KMS-11 (cell line): ENCODE data around the gene SLC6A1.

Experiments
- H2AFZ ChIP-seq: fragments of 200-600 bp; sonication (generic); 2 replicates; pipeline ENCODE4 v1.6.1; 2016; ENCODE audit warnings: antibody characterized with exemption, mixed run types, low read depth
- H3K27ac ChIP-seq: fragments of 200-600 bp; sonication (generic); 2 replicates; pipeline ENCODE4 v1.6.1; 2016; ENCODE audit warnings: mild to moderate bottlenecking, mixed run types
- H3K27me3 ChIP-seq: fragments of 200-600 bp; sonication (generic); 2 replicates; pipeline ENCODE4 v1.6.1; 2017; ENCODE audit warnings: mild to moderate bottlenecking, low read depth, mixed run types, moderate library complexity; ENCODE audit not compliant: insufficient read depth
- H3K36me3 ChIP-seq: fragments of 200-600 bp; sonication (generic); 2 replicates; pipeline ENCODE4 v1.6.1; 2017; ENCODE audit warnings: mild to moderate bottlenecking, mixed run types; ENCODE audit not compliant: insufficient read depth
- H3K4me1 ChIP-seq: fragments of 200-600 bp; sonication (generic); 2 replicates; pipeline ENCODE4 v1.6.1; 2016; ENCODE audit warnings: mild to moderate bottlenecking, low read depth, mixed run types; ENCODE audit not compliant: poor library complexity, severe bottlenecking
- H3K4me2 ChIP-seq: fragments of 200-600 bp; sonication (generic); 2 replicates; pipeline ENCODE4 v1.7.0; 2016; ENCODE audit warnings: mild to moderate bottlenecking, mixed run types
- H3K4me3 ChIP-seq: fragments of 200-600 bp; sonication (generic); IDR thresholded peaks from 2 replicates; pipeline ENCODE4 v1.6.1; 2017; ENCODE audit warnings: low read depth, low read length, mixed read lengths; ENCODE audit not compliant: insufficient read depth
- H3K79me2 ChIP-seq: fragments of 200-600 bp; sonication (generic); 2 replicates; pipeline ENCODE4 v1.6.1; 2016; ENCODE audit warnings: low read depth, mixed run types; ENCODE audit not compliant: insufficient read depth
- H3K9ac ChIP-seq: fragments of 200-600 bp; sonication (generic); 2 replicates; pipeline ENCODE4 v1.6.1; 2016; ENCODE audit warnings: mild to moderate bottlenecking, mixed run types
- H4K20me1 ChIP-seq: fragments of 200-600 bp; sonication (generic); 2 replicates; pipeline ENCODE4 v1.6.1; 2016; ENCODE audit warnings: mild to moderate bottlenecking, mixed run types; ENCODE audit not compliant: insufficient read depth
- TF ChIP-seq, protein P1 (sequence below): fragments of 200-600 bp; sonication (generic); conservative IDR thresholded peaks from 2 replicates; pipeline ENCODE4 v1.6.1; 2017; ENCODE audit warnings: low read depth, mild to moderate bottlenecking, antibody characterized with exemption, low read length, moderate library complexity, mixed read lengths

The SLC6A1 gene

DNA sequence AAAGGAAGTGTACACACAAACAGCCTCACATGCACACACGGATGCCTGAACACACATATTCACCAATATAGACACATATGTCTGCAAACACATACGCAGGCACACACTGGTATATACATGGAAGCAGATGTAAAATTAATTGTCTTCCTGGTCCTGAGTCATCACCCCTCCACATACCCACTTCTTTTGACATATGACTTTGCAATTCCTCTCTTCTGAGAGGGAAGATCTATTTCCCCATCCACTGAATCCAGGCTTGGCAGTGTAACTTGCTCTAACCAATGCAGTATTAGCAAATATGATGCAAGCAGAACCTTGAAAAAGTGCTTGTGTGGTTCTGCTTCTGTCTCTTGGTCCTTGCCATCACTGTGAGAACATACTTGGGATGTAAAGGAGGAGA, 84.9 kb downstream of the SLC6A1 start:
- Histone ChIP-seq H3K36me3 (no peaks in the 10 kb centered on the region), H3K79me2 (no peaks in the 10 kb centered on the region), H3K27me3 (no peaks in the 10 kb centered on the region), H4K20me1 (no peaks in the 10 kb centered on the region), H3K4me2 (no peak overlapping the region), H2AFZ (no peak overlapping the region), H3K4me3 (no peak overlapping the region), H3K9ac (no peak overlapping the region), H3K27ac (no peak overlapping the region), H3K4me1 (no peaks in the 10 kb centered on the region)
- TF ChIP-seq, protein P1, sequence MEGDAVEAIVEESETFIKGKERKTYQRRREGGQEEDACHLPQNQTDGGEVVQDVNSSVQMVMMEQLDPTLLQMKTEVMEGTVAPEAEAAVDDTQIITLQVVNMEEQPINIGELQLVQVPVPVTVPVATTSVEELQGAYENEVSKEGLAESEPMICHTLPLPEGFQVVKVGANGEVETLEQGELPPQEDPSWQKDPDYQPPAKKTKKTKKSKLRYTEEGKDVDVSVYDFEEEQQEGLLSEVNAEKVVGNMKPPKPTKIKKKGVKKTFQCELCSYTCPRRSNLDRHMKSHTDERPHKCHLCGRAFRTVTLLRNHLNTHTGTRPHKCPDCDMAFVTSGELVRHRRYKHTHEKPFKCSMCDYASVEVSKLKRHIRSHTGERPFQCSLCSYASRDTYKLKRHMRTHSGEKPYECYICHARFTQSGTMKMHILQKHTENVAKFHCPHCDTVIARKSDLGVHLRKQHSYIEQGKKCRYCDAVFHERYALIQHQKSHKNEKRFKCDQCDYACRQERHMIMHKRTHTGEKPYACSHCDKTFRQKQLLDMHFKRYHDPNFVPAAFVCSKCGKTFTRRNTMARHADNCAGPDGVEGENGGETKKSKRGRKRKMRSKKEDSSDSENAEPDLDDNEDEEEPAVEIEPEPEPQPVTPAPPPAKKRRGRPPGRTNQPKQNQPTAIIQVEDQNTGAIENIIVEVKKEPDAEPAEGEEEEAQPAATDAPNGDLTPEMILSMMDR, result no peak

DNA sequence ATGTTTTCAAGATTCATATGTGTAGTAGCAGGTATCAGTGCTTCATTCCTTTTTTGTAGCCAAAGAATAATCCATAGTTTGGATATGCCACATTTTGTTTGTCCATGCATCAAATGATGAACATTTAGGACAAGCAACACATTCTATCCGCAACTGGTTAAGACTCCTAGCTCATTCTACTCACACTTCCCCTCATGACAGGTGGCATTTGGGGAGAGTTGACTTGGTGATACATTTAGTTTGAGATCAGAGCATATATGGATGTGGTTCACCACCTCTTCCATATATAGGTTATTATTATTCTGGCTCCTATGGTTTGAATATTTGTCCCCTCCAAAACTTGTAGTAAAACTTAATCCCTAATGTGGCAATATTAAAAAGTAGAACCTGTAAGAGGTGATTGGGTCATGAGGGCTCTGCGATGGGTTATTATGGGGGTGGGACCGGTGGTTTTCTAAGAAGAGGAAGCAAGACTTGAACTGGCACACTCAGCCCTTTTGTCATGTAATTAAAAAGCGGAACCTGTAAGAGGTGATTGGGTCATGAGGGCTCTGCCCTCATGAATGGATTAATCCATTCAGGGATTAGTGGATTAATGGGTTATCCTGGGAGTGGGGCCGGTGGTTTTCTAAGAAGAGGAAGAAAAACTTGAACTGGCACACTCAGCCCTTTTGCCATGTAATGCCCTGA, 86.4 kb downstream of the SLC6A1 start:
- no peaks in the 10 kb centered on the region for H4K20me1 ChIP-seq
- H3K4me2 ChIP-seq, result no peak overlapping the region
- TF ChIP-seq, protein P1, result no peak
- no peak overlapping the region for H3K27ac ChIP-seq
- no peak overlapping the region for H3K4me3 ChIP-seq
- H2AFZ ChIP-seq, result no peak overlapping the region
- no peaks in the 10 kb centered on the region for H3K36me3 ChIP-seq
- no peak overlapping the region for H3K9ac ChIP-seq
- H3K79me2 ChIP-seq, result no peaks in the 10 kb centered on the region
- H3K27me3 ChIP-seq, result no peaks in the 10 kb centered on the region
- H3K4me1 ChIP-seq, result no peaks in the 10 kb centered on the region

DNA sequence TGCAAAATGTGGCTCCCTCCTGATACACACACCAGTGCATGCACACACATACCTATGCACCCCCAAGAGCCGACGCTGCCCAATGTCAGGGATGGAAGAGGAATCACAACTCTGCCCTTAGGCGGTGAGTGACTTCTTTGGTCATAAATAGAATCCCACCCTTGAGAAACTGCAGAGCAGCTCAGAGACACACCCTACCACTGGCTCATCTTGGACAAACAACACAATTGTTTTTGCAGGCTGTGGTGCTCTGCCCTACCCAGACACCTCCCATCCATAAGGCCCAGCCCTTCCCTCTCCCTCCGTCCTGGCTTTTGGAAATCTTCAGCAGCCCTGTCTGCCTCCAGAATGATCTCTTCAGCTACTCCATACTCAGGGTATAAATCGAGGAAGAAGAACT, 87.9 kb downstream of the SLC6A1 start:
- H3K4me3 ChIP-seq, result no peak overlapping the region
- H2AFZ ChIP-seq, result no peak overlapping the region
- no peaks in the 10 kb centered on the region for H3K27me3 ChIP-seq
- H4K20me1 ChIP-seq, result no peaks in the 10 kb centered on the region
- H3K4me2 ChIP-seq, result no peak overlapping the region
- TF ChIP-seq, protein P1, result no peak
- H3K36me3 ChIP-seq, result no peaks in the 10 kb centered on the region
- H3K4me1 ChIP-seq, result no peaks in the 10 kb centered on the region
- H3K79me2 ChIP-seq, result no peaks in the 10 kb centered on the region
- H3K27ac ChIP-seq, result no peak overlapping the region
- H3K9ac ChIP-seq, result no peak overlapping the region

DNA sequence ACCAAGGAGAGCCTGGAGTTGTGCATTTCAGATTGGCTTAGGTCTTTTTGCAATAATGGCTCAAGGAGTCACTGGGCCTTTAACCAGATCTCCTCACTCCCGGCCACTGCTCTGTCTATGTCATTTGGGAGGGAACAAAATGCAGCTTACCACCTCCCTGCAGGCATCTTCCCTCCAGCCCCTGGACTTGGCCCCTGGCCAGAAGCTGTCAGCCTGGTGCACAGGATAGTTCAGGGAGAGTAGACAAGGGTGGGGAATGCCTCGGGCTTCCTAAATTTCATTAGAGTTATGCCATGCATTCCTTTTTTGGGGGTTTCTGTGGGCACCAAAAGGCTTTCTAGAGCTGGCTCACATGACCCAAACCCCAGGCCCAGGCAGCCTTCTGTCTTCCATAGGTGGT, 91.5 kb downstream of the SLC6A1 start:
- Histone ChIP-seq H2AFZ (no peak overlapping the region), H4K20me1 (no peaks in the 10 kb centered on the region), H3K9ac (no peak overlapping the region), H3K27me3 (no peaks in the 10 kb centered on the region), H3K4me2 (no peak overlapping the region), H3K36me3 (no peaks in the 10 kb centered on the region), H3K4me3 (no peak overlapping the region), H3K79me2 (no peaks in the 10 kb centered on the region), H3K4me1 (no peaks in the 10 kb centered on the region), H3K27ac (no peak overlapping the region)
- TF ChIP-seq, protein P1, result no peak
